NOMO-1 (cell line): ENCODE results near the gene RAB30.
"Not testable (repeated sequence)": the region's sequence is repeated elsewhere in the genome, so short reads cannot be mapped to it uniquely, and the experiment has no call there.

Experiments used
- DNase-seq, 2 experiments: peaks; one replicate each; lab custom pipeline; 2025; ENCODE audit not compliant: unreplicated experiment in 2 of 2; lab: John Stamatoyannopoulos, UW

RAB30 gene

DNA sequence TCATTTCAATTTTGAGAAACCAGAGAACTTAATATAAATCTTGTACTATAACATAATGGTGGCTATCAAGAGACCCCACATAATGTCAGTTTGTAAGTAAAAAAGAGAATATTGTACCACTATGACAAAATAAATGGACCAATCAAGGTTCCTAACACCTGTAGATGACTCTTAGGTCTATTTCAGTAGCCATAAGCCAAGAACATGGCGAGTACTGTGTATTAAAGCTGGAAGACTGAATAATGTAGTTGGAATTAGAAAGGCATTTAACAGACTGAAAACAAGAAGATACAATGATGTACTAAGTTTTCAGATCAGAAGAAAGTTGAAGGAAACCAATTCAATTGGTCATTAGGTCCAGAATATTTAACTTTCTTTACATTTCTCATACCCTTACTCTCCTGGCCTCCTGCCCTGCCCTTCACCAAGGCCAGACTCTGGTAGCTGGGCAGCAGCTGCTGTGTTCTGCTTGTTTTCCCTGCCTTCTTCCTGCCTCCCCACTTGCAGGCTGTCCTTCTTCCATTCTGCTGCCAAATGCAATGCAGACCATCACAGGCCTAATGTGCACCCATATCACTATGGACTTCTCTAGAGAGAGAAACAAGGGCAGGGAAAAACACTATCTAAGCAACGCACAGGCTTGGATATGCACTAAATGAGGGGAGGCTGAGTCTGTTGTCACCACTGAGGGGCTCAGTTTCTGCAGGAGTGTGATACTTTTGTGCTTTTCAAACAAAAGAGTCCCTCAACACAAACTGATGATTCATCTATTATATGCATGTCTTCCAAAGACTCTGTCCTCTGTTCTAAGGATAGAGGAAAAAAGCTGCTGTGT is 60.1 kb downstream of the RAB30 start:
- no peak for DNase-seq

DNA sequence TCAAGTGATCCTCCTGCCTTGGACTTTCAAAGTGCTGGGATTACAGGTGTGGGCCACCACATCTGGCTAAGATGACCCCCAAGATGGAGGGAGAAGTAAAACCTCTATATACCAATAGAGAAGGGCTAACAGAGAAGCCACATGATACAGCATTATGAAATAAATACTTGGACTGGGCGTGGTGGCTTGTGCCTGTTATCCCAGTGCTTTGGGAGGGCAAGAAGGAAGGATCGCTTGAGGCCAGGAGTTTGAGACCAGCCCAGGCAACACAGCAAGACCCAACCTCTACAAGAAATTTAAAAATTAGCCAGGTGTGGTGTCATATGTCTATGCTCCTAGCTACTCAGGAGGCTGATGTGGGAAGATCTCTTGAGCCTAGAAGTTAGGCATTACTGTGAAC is 61.7 kb downstream of the RAB30 start:
- no peak for DNase-seq

DNA sequence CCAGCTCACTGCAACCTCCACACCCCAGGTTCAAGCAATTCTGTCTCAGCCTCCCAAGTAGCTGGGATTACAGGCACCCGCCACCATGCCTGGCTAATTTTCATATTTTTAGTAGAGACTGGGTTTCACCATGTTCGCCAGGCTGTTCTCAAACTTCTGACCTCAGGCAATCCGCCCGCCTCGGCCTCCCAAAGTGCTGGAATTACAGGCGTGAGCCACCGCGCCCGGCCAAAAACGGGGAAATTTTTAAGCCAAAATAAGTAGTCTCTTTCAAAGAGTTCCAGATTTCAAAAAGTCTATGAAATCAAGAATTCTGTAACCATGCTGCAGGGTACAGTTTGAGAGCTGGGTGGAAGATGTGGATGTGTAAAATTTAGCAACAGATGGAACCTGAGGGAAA is 62.6 kb downstream of the RAB30 start:
- not testable (repeated sequence) for DNase-seq

DNA sequence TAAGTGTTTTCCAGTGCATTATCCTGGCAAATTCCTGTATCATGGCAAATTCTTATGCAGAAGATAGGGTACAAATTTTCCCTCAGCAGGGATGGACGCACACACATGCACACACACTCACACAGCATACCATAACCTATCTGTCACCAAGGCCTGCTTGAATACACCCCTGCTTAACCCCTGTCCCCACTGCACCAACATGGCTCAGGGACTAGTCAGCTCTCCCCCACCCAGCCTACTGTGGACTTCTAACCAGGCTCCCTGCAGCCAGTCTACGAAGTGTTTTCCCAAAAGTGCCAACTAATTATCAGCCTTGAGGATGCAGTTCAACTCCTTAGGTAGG is 63.1 kb downstream of the RAB30 start:
- no peak for DNase-seq

DNA sequence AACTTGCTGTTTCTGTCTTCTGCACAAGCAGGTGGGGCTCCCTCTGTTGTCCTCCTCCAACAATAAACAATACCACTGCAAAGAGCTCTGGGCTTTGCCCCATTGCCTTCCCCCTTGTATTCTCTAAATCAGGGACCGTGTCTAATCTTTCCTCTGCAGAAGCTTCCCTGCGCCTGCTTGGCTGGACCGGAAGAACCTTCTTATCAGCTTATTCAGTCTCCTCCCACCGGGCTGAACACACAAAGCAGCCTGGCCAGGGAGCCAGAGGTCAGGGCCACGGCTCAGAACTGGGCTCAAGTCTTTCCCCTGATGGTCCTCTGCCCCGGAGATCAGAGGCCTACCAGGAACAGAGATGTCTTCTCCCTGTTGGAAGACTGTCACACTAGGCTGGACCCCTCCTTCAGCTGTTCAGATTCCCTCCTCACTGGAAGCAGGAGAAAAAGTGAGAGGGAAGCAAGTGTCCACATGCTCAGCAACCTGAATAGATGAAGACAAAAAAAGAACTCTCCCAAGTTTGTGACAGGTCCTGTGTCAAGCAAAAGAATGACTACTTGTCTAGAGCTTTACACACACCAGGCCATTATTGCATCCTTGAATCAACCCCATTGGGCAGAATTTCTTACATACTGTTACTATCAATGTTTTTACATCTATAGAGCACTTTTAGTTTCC is 63.7 kb downstream of the RAB30 start:
- DNase-seq = no peak

DNA sequence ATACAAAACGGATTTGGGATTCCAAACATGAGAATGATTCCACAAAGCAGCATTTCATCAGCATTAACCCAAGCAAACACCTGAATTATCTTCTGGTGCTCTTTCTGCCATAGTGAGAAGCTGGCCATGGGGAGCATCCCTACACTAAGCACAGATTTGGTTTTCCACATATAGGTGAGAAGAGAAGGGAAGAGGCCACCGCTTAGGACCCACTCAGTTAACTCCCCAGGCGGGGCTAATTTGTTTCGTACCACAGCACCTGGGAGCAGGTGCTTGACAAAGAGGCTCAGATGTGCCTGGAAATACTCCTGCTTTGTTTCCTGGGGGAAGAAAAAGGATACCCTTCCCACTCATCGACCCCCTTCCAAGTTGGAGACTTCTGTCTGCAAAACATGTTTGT is 64.2 kb downstream of the RAB30 start:
- no peak for DNase-seq

DNA sequence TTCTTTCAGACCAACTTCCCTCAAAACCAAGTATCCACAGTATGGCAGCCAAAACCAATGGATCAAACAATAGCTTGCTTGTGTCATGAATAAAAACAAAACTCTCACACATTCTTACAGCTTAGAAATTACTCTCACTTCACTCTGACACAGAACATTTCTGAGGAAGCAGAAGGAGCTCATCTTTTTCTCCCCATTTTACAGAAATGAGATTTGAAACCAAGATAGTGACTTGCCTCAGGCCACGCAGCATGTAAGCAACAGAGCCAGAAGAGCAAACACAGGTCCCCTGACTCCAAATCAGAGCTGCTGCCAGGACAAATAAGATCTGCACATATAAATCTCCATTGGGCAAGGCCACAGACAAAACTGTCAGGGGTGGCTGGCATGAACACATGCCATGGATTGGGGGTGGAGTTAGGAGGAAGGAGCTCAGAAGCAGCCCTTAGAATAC is 64.8 kb downstream of the RAB30 start:
- DNase-seq = no peak

DNA sequence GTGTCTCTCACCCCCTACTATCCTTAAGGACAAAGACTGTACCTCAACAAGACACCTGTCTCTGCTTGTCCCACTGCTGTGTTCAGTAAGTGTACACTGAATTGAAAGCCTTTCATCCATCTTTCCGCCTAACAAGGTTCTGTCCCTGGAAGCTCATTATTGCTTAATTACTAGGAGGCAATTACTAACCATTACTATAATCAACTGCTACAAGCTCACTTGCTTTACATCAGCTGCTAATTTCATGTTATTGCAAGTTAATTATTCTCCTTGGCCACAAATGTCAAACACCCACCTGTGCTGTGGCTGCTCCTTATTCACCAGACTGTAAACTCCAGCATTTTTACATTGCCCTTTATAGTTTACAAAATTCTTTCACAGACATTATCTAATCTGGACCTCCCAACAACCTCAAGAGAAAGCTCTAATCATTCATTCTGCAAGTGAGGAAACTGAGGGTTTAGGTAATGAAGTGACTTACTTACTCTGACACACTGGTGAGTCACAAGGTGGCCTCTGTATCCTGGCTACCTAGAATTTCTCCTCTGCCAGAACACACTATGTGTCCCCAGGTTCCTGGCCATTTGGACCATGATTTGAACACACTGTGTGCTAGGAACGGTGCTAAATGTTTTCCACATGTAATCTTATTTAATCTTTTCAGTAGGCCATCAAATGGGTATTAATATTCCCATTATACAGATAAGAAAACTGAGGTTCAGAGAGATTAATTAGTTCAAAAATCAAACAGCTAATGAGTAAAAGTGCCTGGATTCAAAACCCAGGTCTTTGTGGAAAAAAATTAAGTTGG is 66.7 kb downstream of the RAB30 start:
- DNase-seq = no peak

DNA sequence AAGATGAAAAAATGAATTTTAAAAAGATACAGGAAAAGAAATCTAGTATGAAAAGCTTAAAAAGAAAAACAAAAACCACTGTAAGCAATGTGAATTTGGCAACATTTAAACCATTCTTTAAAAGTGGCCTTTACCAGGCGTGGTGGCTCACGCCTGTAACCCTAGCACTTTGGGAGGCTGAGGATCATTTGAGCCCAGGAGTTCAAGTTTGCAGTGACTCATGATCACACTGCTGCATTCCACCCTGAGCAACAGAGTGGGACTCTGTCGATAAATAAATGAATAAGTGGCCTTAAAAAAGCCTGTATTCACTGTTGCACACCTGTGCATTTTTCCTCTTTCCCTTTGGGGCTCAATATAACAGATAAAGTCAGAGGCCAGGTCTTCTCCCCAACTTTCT is 69.2 kb downstream of the RAB30 start:
- DNase-seq = no peak

DNA sequence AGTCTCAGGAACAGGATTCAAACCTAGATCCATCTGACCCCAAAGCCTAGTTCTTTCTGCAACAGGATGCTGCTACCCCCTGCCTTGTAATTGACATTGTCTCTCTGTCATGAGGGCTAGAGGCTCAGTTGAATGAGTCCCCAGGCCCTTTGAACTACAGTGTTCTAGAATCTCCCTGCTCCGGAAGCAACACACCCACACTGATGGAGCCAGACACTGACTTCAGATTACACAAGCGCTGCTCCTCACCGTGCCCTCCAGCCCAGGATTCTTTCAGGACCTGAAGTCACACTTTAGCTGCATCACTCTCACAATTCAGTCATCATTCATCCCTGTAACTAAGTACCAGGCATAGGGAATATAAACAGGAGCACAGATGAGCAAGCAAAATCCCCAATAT is 69.6 kb downstream of the RAB30 start:
- DNase-seq = no peak

DNA sequence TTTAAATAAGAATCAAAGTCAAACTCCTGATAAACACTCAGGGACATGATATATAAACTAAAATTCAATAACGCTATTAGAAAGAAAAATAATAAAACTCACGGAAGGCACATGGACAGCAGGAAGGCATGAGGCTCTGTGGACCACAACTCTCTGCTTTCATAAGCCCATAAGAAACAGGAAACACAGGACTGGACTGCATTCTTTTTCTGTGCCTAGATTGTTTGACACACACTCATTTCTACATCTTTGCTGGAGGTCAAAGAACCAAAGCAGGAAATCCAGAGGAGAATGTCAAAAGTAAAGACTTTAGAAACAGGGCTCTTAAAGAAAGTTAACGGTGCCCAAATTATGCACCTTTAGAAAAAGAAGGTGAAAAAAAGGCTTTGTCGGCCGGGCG is 71.3 kb downstream of the RAB30 start:
- no peak for DNase-seq

DNA sequence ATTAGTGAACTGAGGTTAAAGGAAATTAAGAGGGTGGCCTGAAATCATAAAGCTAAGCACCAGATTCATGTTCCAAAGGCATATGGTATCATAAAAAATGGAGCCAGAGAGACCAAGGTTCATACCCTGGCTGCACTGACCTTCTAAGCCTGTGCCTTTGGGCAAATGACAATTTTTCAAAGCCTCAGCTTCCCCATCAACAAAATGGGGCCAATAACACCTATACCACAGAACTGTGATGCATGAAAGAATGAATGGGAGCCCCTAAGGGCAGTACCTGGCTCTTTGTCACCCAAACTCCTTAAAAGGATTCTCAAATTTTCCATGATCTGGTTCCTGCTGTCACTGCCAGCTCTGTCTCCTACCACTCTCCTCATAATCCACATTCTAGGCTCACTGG is 72.5 kb downstream of the RAB30 start:
- DNase-seq = no peak

DNA sequence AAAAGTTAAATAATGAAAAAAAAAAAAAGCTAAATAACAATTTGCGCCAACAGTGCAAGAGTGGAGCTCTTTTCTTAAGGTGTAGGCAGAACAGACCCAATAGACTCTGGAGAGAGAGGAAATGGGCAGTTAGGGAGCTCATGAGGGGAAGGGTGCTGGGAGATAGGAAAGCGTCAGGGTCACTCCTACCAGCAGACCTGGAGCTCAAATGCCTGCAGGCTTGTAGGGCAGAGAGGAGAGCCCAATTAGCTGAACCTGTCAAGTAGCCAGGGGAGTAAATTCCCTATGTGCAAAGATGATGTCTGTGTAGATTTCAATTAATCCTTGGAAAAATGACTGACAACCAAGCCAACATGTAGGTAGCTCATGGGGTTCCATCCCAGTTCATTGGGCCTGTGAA is 73.0 kb downstream of the RAB30 start:
- DNase-seq = no peak

DNA sequence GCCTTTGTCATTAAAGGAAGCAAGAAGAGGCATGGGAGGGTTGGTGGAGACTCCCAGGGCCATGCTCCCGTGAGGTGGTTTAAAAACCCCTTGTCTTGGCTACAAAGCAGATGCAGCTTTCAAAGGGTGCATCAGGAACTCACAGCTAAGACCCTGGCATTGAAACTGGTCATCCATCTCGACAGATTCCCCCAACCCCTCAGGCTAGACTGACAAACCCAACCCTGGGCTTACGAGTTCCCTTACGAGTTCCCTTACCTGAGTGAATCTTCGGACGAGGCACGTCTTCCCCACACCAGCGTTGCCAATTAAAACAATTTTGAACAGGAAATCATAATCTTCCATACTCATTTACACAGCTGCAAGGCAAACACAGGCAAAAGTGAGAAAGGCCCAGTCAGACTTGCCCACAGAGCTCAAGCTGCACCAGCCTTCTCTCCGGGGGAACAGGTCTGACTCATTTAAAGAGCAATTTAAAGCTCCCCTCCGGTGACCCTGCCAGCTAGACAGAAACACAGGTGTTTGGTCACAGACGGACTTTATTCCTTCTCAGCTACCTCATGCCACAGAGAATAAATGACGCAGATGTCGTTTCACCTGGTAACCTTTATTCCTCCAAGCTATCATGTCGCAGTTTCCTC is 74.6 kb downstream of the RAB30 start:
- no peak for DNase-seq

DNA sequence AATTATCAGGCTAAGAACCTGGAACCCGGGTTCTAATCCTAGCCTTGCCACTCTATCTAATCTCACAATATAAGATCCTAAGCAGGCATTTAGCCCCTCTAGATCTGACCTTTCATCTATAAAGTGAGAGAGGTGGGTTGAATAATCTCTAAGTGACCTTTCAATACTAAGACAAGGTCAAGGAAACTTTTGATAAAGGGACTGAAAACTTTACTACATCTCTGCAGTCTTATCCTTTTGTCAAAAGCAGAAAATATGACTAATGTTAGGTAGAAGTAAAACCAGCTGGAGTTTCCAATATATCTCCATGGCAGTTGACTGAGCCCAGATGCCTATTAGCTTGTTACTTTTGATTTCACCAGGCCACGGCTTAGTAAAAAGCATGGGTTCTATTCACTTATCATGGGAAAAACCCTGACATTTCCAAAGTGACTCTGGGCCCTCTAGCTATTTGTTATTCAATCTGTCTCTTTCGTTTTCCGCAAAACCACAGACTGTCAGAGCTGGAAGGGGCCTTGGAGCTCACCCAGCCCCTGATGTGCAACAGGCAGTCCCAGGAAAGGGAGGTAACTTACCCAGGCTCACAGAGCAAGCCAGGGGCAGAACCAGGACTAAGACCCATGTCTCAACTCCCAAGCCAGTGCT is 75.8 kb downstream of the RAB30 start:
- no peak for DNase-seq

DNA sequence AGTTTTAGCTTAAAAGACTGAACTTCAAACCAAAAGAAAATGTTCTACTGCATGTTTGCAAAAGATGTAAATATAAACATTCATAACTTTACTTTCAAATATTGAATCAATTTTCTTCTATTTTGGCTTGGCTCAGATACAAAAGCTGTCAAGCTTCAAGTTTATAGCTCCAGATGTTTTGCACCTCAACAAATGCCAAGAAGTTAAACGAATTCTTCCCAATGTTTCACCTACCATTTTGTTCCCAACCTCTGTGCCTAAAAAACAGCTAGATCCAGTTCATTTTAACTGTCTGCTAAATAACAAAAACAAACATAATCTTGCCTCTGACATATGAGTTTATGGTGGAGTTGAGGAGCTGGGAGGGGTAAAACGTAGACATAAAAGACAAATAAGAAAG is 76.5 kb downstream of the RAB30 start:
- no peak for DNase-seq

DNA sequence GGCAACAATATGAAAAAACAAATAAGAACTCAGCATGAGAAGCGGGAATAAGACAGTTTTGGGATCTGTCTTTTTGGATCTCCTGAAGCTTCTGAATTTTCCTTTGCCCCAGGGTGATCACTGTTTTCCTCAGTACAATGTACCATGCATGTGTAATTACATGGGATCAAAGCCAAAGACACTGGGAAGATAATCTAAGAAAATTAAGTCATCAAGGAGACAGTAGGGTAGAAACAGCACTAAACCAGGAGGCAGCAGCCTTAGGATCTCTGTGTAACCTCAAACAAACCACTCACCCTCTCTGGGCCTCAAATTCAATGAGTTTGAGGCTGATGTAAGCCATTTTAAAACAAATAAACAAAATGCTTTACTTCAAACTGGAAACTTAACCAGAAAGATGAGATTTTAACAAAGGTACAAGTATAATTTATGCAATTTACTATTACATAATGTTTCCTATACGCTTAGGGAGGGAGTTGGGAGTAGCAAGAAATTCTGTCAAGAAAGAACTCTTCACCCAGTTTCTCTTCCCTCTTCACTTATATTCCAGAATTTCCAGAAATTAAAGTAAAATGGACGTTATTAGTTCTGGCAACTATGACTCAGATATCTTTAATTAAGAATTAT is 77.0 kb downstream of the RAB30 start:
- DNase-seq = no peak

DNA sequence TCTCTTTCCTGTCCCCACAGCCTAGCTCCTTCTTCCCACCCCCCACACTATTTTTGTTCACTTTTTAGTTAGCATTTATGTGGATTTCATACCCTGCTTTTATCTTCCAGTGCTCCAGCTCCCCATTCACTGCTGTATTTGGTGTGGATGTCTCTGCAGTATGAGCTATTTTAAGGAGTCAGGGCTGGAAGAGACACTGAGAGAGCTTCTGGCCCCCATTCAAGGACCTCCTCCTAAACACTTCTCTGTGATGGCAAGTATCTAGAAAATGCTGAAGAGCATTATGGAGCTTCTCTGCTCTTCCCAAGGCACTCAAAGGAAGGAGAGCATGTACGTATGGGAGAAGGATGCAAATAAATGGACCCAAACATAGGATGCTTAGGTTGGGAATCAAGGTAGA is 79.5 kb downstream of the RAB30 start:
- DNase-seq = no peak

DNA sequence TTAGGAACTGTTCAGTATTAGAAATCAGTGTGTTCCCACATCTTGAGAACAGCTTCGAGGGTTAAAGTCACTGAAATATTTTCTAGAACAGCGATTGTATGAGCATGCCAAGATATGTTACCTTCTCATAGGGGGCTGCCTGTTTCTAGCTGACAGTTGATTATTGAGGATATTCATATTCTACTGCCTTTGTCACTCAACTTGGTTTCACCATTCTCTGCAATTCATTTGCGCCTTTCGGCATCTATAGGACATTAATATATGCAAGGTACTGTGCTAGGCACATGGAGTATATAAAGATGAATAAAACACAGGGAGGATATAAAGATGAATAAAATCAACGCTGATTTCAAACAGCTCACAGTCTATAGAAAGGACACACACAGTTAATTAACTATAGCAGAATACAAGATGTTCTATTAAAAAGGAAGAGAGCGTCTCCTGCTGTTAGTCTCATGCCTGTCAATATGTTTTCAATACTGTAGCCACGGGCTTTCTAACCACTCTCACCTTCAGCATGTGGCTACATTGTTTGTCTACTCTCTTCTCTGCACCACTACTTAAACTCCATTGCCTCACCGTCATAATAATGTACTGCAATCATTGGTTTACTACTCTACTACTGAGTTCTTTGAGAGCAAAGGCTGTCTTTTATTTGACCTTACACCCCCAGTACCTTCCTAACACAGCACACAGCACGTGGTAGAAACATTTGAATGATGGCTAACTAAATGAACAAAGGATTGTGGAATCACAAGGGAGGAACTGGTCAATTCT is 81.9 kb downstream of the RAB30 start:
- DNase-seq = no peak
